HepG2 (cell line): ENCODE results near the gene GAPDH. TPM values are rescaled to one million over a fixed set of nuclear protein-coding genes. Genes with fewer than 3 reads are reported as not detected.

Experiments used
- ARNT ChIP-seq: fragments of 450-650 bp; IDR thresholded peaks from 2 replicates; pipeline ENCODE4 v1.6.1; 2017
- CCDC6 ChIP-seq: sonication (generic); formaldehyde crosslinking; IDR thresholded peaks from 2 replicates; pipeline ENCODE4 v1.8.1; 2022; ENCODE audit warnings: mild to moderate bottlenecking, missing genetic modification reagents, moderate library complexity
- HNRNPH1 ChIP-seq: fragments of 200-400 bp; formaldehyde crosslinking; optimal IDR thresholded peaks from 2 replicates; pipeline ENCODE3; 2017; ENCODE audit warnings: mild to moderate bottlenecking, low read depth, low read length
- KDM3A ChIP-seq: IDR thresholded peaks from 2 replicates; pipeline ENCODE4 v1.6.1; 2018; ENCODE audit warnings: low read depth, missing compliant biosample characterization
- KMT2A ChIP-seq: sonication (generic); formaldehyde crosslinking; IDR thresholded peaks from 2 replicates; pipeline ENCODE4 v1.4.0; 2020; ENCODE audit warnings: missing genetic modification reagents
- NR3C1 ChIP-seq: sonication (generic); formaldehyde crosslinking; IDR thresholded peaks from 2 replicates; pipeline ENCODE4 v1.4.0; 2020; ENCODE audit warnings: missing genetic modification reagents
- PHF5A ChIP-seq: IDR thresholded peaks from one replicate; pipeline ENCODE4 v1.6.1; 2018; ENCODE audit warnings: low read depth, missing genetic modification reagents; ENCODE audit not compliant: unreplicated experiment
- RBFOX2 ChIP-seq: fragments of 200-400 bp; formaldehyde crosslinking; IDR thresholded peaks from 2 replicates; pipeline ENCODE4 v1.6.1; 2017; ENCODE audit warnings: low read depth, mild to moderate bottlenecking, low read length
- SP2 ChIP-seq: sonication (generic); formaldehyde crosslinking; IDR thresholded peaks from 2 replicates; pipeline ENCODE4 v1.5.1; 2020; ENCODE audit warnings: mild to moderate bottlenecking, missing genetic modification reagents
- WIZ ChIP-seq: sonication (generic); formaldehyde crosslinking; IDR thresholded peaks from 2 replicates; pipeline ENCODE4 v1.5.1; 2020; ENCODE audit warnings: mild to moderate bottlenecking, missing genetic modification reagents
- ZMYM2 ChIP-seq: sonication (generic); formaldehyde crosslinking; IDR thresholded peaks from 2 replicates; pipeline ENCODE4 v1.8.0; 2022; ENCODE audit warnings: mild to moderate bottlenecking, missing genetic modification reagents
- ZNF326 ChIP-seq: sonication (generic); formaldehyde crosslinking; IDR thresholded peaks from 2 replicates; pipeline ENCODE4 v1.4.0; 2020; ENCODE audit warnings: missing genetic modification reagents, borderline replicate concordance
- ZNF577 ChIP-seq: sonication (generic); formaldehyde crosslinking; IDR thresholded peaks from 2 replicates; pipeline ENCODE4 v1.4.0; 2020; ENCODE audit warnings: mild to moderate bottlenecking, low read depth, missing genetic modification reagents, borderline replicate concordance
- ZNF616 ChIP-seq: sonication (generic); formaldehyde crosslinking; IDR thresholded peaks from 2 replicates; pipeline ENCODE4 v1.5.0; 2020; ENCODE audit warnings: low read depth, mild to moderate bottlenecking, missing genetic modification reagents
- ZNF766 ChIP-seq: sonication (generic); formaldehyde crosslinking; IDR thresholded peaks from 2 replicates; pipeline ENCODE4 v1.5.0; 2020; ENCODE audit warnings: missing genetic modification reagents, borderline replicate concordance
- polyA plus RNA-seq, 8 experiments: library from polyadenylated mRNA; depleted of rRNA in 3 of 8; stranded (reverse) in 7 of 8; unstranded in 1 of 8; fragments of >200 nt; fragmentation: Illumina TruSeq in 4 of 8; extraction: Trizol in 4 of 8; gene quantifications; 2 replicates each; pipeline versions ENCODE4 v1.2.1 to v1.2.3, GENCODE V29; 2011 to 2016; ENCODE audit warnings: low read depth in 4 of 8, missing spikeins in 1 of 8, mixed read lengths in 1 of 8; ENCODE audit not compliant: insufficient read depth in 1 of 8
- total RNA-seq, 5 experiments: library from RNA; depleted of rRNA; stranded (reverse); fragments of >200 nt; fragmentation: Illumina TruSeq; extraction: Trizol; gene quantifications; 2 replicates each; pipeline ENCODE4 v1.2.3, GENCODE V29; 2016; ENCODE audit warnings: low read depth in 1 of 5
- TF ChIP-seq, protein P1 (sequence below): sonication (generic); formaldehyde crosslinking; IDR thresholded peaks from 2 replicates; pipeline ENCODE4 v1.5.0; 2020; ENCODE audit warnings: missing genetic modification reagents
- TF ChIP-seq, protein P2 (sequence below): sonication (generic); formaldehyde crosslinking; IDR thresholded peaks from 2 replicates; pipeline ENCODE4 v1.5.1; 2020; ENCODE audit warnings: missing genetic modification reagents, mild to moderate bottlenecking, borderline replicate concordance
- TF ChIP-seq, protein P3 (sequence below): sonication (generic); formaldehyde crosslinking; IDR thresholded peaks from 2 replicates; pipeline ENCODE4 v1.5.1; 2020; ENCODE audit warnings: mild to moderate bottlenecking, missing genetic modification reagents, borderline replicate concordance
- TF ChIP-seq, protein P4 (sequence below): IDR thresholded peaks from 2 replicates; pipeline ENCODE4 v1.6.1; 2012; ENCODE audit warnings: low read depth, low read length, improper control_type of control experiment

Gene GAPDH
- total and polyA plus RNA-seq, 2 of the 13 experiments (the other 11 are each of a cell fraction or from before 2014, with no cell fraction given), result 3,038 to 12,722 TPM

DNA sequence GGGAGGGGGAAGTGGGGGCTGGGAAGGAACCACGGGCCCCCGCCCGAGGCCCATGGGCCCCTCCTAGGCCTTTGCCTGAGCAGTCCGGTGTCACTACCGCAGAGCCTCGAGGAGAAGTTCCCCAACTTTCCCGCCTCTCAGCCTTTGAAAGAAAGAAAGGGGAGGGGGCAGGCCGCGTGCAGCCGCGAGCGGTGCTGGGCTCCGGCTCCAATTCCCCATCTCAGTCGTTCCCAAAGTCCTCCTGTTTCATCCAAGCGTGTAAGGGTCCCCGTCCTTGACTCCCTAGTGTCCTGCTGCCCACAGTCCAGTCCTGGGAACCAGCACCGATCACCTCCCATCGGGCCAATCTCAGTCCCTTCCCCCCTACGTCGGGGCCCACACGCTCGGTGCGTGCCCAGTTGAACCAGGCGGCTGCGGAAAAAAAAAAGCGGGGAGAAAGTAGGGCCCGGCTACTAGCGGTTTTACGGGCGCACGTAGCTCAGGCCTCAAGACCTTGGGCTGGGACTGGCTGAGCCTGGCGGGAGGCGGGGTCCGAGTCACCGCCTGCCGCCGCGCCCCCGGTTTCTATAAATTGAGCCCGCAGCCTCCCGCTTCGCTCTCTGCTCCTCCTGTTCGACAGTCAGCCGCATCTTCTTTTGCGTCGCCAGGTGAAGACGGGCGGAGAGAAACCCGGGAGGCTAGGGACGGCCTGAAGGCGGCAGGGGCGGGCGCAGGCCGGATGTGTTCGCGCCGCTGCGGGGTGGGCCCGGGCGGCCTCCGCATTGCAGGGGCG is at the start of gene GAPDH (continued):
- peak; percentile 67; the same call in 1 of the 2 replicates for TF ChIP-seq ZNF766
- 0 out of 2 replicates have a peak, but pooled peaks have one; percentile 20 for TF ChIP-seq ZMYM2 (CRISPR knock-in tag)
- peak; percentile 18 for TF ChIP-seq HNRNPH1
- TF ChIP-seq, protein P1, sequence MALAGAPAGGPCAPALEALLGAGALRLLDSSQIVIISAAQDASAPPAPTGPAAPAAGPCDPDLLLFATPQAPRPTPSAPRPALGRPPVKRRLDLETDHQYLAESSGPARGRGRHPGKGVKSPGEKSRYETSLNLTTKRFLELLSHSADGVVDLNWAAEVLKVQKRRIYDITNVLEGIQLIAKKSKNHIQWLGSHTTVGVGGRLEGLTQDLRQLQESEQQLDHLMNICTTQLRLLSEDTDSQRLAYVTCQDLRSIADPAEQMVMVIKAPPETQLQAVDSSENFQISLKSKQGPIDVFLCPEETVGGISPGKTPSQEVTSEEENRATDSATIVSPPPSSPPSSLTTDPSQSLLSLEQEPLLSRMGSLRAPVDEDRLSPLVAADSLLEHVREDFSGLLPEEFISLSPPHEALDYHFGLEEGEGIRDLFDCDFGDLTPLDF, result no peak; the same call in 1 of the 2 replicates
- TF ChIP-seq CCDC6, result no peak; the same call in 1 of the 2 replicates
- TF ChIP-seq KDM3A (CRISPR knock-in tag), result no peak; the same call in 1 of the 2 replicates
- TF ChIP-seq ARNT, result no peak
- no peak; the same call in none of the 2 replicates for TF ChIP-seq SP2 (CRISPR knock-in tag)
- no peak for TF ChIP-seq NR3C1
- TF ChIP-seq, protein P2, sequence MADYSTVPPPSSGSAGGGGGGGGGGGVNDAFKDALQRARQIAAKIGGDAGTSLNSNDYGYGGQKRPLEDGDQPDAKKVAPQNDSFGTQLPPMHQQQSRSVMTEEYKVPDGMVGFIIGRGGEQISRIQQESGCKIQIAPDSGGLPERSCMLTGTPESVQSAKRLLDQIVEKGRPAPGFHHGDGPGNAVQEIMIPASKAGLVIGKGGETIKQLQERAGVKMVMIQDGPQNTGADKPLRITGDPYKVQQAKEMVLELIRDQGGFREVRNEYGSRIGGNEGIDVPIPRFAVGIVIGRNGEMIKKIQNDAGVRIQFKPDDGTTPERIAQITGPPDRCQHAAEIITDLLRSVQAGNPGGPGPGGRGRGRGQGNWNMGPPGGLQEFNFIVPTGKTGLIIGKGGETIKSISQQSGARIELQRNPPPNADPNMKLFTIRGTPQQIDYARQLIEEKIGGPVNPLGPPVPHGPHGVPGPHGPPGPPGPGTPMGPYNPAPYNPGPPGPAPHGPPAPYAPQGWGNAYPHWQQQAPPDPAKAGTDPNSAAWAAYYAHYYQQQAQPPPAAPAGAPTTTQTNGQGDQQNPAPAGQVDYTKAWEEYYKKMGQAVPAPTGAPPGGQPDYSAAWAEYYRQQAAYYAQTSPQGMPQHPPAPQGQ (CRISPR knock-in tag), result no peak
- no peak for TF ChIP-seq ZNF577 (CRISPR knock-in tag)
- peak; percentile 49; the same call in 1 of the 2 replicates for TF ChIP-seq KMT2A
- TF ChIP-seq ZNF616 (CRISPR knock-in tag), result peak; percentile 70
- TF ChIP-seq WIZ, result no peak
- TF ChIP-seq, protein P3, sequence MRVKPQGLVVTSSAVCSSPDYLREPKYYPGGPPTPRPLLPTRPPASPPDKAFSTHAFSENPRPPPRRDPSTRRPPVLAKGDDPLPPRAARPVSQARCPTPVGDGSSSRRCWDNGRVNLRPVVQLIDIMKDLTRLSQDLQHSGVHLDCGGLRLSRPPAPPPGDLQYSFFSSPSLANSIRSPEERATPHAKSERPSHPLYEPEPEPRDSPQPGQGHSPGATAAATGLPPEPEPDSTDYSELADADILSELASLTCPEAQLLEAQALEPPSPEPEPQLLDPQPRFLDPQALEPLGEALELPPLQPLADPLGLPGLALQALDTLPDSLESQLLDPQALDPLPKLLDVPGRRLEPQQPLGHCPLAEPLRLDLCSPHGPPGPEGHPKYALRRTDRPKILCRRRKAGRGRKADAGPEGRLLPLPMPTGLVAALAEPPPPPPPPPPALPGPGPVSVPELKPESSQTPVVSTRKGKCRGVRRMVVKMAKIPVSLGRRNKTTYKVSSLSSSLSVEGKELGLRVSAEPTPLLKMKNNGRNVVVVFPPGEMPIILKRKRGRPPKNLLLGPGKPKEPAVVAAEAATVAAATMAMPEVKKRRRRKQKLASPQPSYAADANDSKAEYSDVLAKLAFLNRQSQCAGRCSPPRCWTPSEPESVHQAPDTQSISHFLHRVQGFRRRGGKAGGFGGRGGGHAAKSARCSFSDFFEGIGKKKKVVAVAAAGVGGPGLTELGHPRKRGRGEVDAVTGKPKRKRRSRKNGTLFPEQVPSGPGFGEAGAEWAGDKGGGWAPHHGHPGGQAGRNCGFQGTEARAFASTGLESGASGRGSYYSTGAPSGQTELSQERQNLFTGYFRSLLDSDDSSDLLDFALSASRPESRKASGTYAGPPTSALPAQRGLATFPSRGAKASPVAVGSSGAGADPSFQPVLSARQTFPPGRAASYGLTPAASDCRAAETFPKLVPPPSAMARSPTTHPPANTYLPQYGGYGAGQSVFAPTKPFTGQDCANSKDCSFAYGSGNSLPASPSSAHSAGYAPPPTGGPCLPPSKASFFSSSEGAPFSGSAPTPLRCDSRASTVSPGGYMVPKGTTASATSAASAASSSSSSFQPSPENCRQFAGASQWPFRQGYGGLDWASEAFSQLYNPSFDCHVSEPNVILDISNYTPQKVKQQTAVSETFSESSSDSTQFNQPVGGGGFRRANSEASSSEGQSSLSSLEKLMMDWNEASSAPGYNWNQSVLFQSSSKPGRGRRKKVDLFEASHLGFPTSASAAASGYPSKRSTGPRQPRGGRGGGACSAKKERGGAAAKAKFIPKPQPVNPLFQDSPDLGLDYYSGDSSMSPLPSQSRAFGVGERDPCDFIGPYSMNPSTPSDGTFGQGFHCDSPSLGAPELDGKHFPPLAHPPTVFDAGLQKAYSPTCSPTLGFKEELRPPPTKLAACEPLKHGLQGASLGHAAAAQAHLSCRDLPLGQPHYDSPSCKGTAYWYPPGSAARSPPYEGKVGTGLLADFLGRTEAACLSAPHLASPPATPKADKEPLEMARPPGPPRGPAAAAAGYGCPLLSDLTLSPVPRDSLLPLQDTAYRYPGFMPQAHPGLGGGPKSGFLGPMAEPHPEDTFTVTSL (CRISPR knock-in tag), result peak; percentile 57; the same call in 1 of the 2 replicates
- peak; percentile 97 for TF ChIP-seq RBFOX2
- TF ChIP-seq ZNF326 (CRISPR knock-in tag), result no peak
- TF ChIP-seq, protein P4, sequence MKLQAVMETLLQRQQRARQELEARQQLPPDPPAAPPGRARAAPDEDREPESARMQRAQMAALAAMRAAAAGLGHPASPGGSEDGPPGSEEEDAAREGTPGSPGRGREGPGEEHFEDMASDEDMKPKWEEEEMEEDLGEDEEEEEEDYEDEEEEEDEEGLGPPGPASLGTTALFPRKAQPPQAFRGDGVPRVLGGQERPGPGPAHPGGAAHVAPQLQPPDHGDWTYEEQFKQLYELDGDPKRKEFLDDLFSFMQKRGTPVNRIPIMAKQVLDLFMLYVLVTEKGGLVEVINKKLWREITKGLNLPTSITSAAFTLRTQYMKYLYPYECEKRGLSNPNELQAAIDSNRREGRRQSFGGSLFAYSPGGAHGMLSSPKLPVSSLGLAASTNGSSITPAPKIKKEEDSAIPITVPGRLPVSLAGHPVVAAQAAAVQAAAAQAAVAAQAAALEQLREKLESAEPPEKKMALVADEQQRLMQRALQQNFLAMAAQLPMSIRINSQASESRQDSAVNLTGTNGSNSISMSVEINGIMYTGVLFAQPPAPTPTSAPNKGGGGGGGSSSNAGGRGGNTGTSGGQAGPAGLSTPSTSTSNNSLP, result no peak
- peak; percentile 79 for TF ChIP-seq PHF5A (CRISPR knock-in tag)
